K562 (cell line): ENCODE results near the gene PNCK. TPM values are rescaled to one million over a fixed set of nuclear protein-coding genes. Genes with fewer than 3 reads are reported as not detected.

Source experiments
- ATAC-seq: fragments of 200-7000 bp; cut with Tn5 transposase; 3 replicates; pipeline ENCODE4 v1.9.1; 2020; ENCODE audit warnings: moderate library complexity
- BruUV-seq: library from RNA; stranded (reverse); fragments of 400-500 nt; replicated peaks from 2 replicates; lab custom pipeline; 2021; lab: Mats Ljungman, UMichigan
- CTCF ChIA-PET: fragments of 300-600 bp; formaldehyde crosslinking; extraction: SDS; loops from one replicate; lab custom pipeline; 2021; ENCODE audit warnings: low intra/inter-chr PET ratio; lab: Yijun Ruan, JAX
- POLR2A ChIA-PET: fragments of 300-600, 350-650 bp; sonication (Branson Sonifier 250); formaldehyde crosslinking; extraction: SDS; loops from one replicate; lab custom pipeline; 2021; ENCODE audit warnings: antibody characterized with exemption, inconsistent platforms; lab: Yijun Ruan, JAX
- DNase-seq, 4 experiments: peaks; one replicate each; pipeline versions ENCODE4 v3.0.0 to v3.0.0-alpha.2; 2011 to 2018; ENCODE audit warnings: low spot score in 3 of 4, mixed read lengths in 3 of 4; ENCODE audit errors: extremely low read depth in 1 of 4
- FAIRE-seq: peaks from 2 replicates; lab custom pipeline; 2011; peaks lifted over from hg19 to GRCh38; lab: Jason Lieb, UNC
- H2AFZ ChIP-seq: 2 replicates; pipeline ENCODE4 v1.6.0; 2011; ENCODE audit warnings: low read depth, low read length, control low read depth, inconsistent platforms
- H3K27ac ChIP-seq: fragments of 200-600 bp; 3 replicates; pipeline ENCODE4 v1.8.0; 2011; ENCODE audit warnings: low read depth, mild to moderate bottlenecking, control low read depth, inconsistent platforms, low read length, moderate library complexity, mixed read lengths; ENCODE audit errors: extremely low read depth
- H3K27me3 ChIP-seq, 2 experiments: fragments of 300-600 bp in 1 of 2; 2 replicates in 1 of 2; 3 replicates in 1 of 2; pipeline versions ENCODE4 v1.6.0 to v1.8.0; 2011; ENCODE audit warnings: inconsistent platforms in 2 of 2, low read length in 2 of 2, mild to moderate bottlenecking in 1 of 2, mixed read lengths in 1 of 2, moderate library complexity in 1 of 2; ENCODE audit not compliant: control insufficient read depth in 2 of 2, insufficient read depth in 2 of 2
- H3K36me3 ChIP-seq: fragments of 300-600 bp; 3 replicates; pipeline ENCODE4 v1.8.0; 2011; ENCODE audit warnings: mild to moderate bottlenecking, low read length, inconsistent platforms; ENCODE audit not compliant: control insufficient read depth, insufficient read depth
- H3K4me1 ChIP-seq, 2 experiments: fragments of 200-600 bp in 1 of 2; replicated peaks in 1 of 2; 2 replicates in 1 of 2; 3 replicates in 1 of 2; pipeline versions ENCODE4 v1.5.1 to v1.8.0; 2011; ENCODE audit warnings: inconsistent platforms in 2 of 2, low read length in 2 of 2, mild to moderate bottlenecking in 1 of 2, mixed read lengths in 1 of 2, moderate library complexity in 1 of 2; ENCODE audit not compliant: control insufficient read depth in 2 of 2, insufficient read depth in 2 of 2
- H3K4me2 ChIP-seq: 2 replicates; pipeline ENCODE4 v1.6.1; 2011; ENCODE audit warnings: low read length, control low read depth, inconsistent platforms, mixed read lengths; ENCODE audit not compliant: insufficient read depth
- H3K4me3 ChIP-seq: fragments of 200-600 bp; sonication (generic), shearing (Covaris generic); 2 replicates; pipeline ENCODE4 v1.5.1; 2016; ENCODE audit warnings: control low read depth, inconsistent platforms
- H3K79me2 ChIP-seq: fragments of 200-600 bp; 3 replicates; pipeline ENCODE4 v1.8.0; 2011; ENCODE audit warnings: low read length, inconsistent platforms; ENCODE audit not compliant: control insufficient read depth, insufficient read depth
- H3K9ac ChIP-seq, 2 experiments: 2 replicates each; pipeline versions ENCODE4 v1.6.0 to v1.6.1; 2011; ENCODE audit warnings: low read depth in 2 of 2, low read length in 2 of 2, control low read depth in 1 of 2, inconsistent platforms in 1 of 2, mild to moderate bottlenecking in 1 of 2, mixed read lengths in 1 of 2; ENCODE audit not compliant: insufficient read depth in 1 of 2
- H3K9me1 ChIP-seq: one replicate; pipeline ENCODE4 v1.6.0; 2011; ENCODE audit warnings: inconsistent platforms, mild to moderate bottlenecking, low read length, moderate library complexity; ENCODE audit not compliant: control insufficient read depth, insufficient read depth
- H3K9me3 ChIP-seq: replicated peaks from 2 replicates; pipeline ENCODE4 v1.5.1; 2011; ENCODE audit warnings: low read depth, low read length, inconsistent platforms; ENCODE audit not compliant: control insufficient read depth, insufficient read depth
- H4K20me1 ChIP-seq: replicated peaks from 2 replicates; pipeline ENCODE4 v1.6.1; 2011; ENCODE audit warnings: low read length, inconsistent platforms, mixed read lengths; ENCODE audit not compliant: control insufficient read depth, insufficient read depth
- ASH1L ChIP-seq: fragments of 450-650 bp; IDR thresholded peaks from 2 replicates; pipeline ENCODE4 v1.6.1; 2018; ENCODE audit warnings: borderline replicate concordance, mild to moderate bottlenecking, low read depth; ENCODE audit not compliant: partially characterized antibody
- BCL6 ChIP-seq: fragments of 250-450 bp; sonication (Bioruptor Pico); IDR thresholded peaks from 2 replicates; pipeline ENCODE4 v1.4.0; 2020
- CHD2 ChIP-seq: IDR thresholded peaks from 2 replicates; pipeline ENCODE4 v1.6.1; 2011; ENCODE audit warnings: low read depth, low read length
- HCFC1 ChIP-seq: IDR thresholded peaks from 2 replicates; pipeline ENCODE4 v1.6.1; 2012; ENCODE audit warnings: low read depth, low read length, improper control_type of control experiment
- KAT7 ChIP-seq: sonication (generic); formaldehyde crosslinking; IDR thresholded peaks from 2 replicates; pipeline ENCODE4 v1.8.0; 2022; ENCODE audit warnings: missing genetic modification reagents, mild to moderate bottlenecking, borderline replicate concordance
- PCBP2 ChIP-seq: fragments of 200-400 bp; formaldehyde crosslinking; IDR thresholded peaks from 2 replicates; pipeline ENCODE4 v1.6.1; 2018; ENCODE audit warnings: low read length, low read depth, mild to moderate bottlenecking, moderate library complexity; ENCODE audit not compliant: poor library complexity, severe bottlenecking
- ZNF263 ChIP-seq: sonication (generic); formaldehyde crosslinking; IDR thresholded peaks from 2 replicates; pipeline ENCODE4 v1.8.0; 2022; ENCODE audit warnings: mild to moderate bottlenecking, missing genetic modification reagents, borderline replicate concordance
- ZNF79 ChIP-seq: fragments of 250-450 bp; sonication (Bioruptor Pico); IDR thresholded peaks from 2 replicates; pipeline ENCODE4 v1.4.0; 2020; ENCODE audit warnings: low read depth, mild to moderate bottlenecking, moderate library complexity
- WGBS: fragments of 100-300 bp; shearing (Covaris generic); methylation state at CpG from one replicate; pipeline ENCODE4 v1.1.6; 2016; ENCODE audit warnings: low coverage, mixed read lengths; ENCODE audit not compliant: insufficient coverage; ENCODE audit errors: missing lambda C conversion rate; 5-methylcytosine and 5-hydroxymethylcytosine counted together
- in situ Hi-C: fragments of 300-500 bp; cut with MboI; formaldehyde crosslinking; loops from 4 replicates; pipeline ENCODE4 v1.15.0; 2018; ENCODE audit warnings: inconsistent platforms, mixed read lengths
- intact Hi-C: fragments of 100-400 bp; cut with micrococcal nuclease; formaldehyde crosslinking; loops from 2 replicates; pipeline ENCODE4 v1.14.2; 2022
- polyA plus RNA-seq, 8 experiments: library from polyadenylated mRNA; depleted of rRNA in 4 of 8; stranded (reverse) in 5 of 8; unstranded in 3 of 8; fragments of >200 nt; fragmentation: Nextera tagmentation in 2 of 8; fragmentation: Illumina TruSeq in 1 of 8; extraction: Ambion mirVana in 2 of 8; extraction: Trizol in 1 of 8; gene quantifications; 2 replicates each; pipeline versions ENCODE4 v1.2.1 to v1.2.3, GENCODE V29; 2011 to 2014; ENCODE audit warnings: inconsistent platforms in 1 of 8, missing spikeins in 1 of 8
- total RNA-seq, 7 experiments: library from RNA; depleted of rRNA in 6 of 7; stranded (reverse); fragments of >200 nt in 6 of 7; fragmentation: Illumina TruSeq in 2 of 7; extraction: Trizol in 2 of 7; gene quantifications; 2 replicates each; pipeline versions ENCODE4 v1.2.1 to v1.2.3, GENCODE V29; 2011 to 2021; ENCODE audit warnings: low replicate concordance in 1 of 7
- TF ChIP-seq, protein P1 (sequence below), 2 experiments: fragments of 450-650 bp; IDR thresholded peaks; 2 replicates each; pipeline ENCODE4 v1.6.1; 2018; ENCODE audit warnings: mild to moderate bottlenecking in 2 of 2, low read depth in 1 of 2; ENCODE audit not compliant: partially characterized antibody in 2 of 2

Gene PNCK
- total and polyA plus RNA-seq, 9 of the 15 experiments (the other 6 are each of a cell fraction or from before 2014, with no cell fraction given), result 0.13 to 7.5 (median 1.2) TPM; not detected in 1

DNA sequence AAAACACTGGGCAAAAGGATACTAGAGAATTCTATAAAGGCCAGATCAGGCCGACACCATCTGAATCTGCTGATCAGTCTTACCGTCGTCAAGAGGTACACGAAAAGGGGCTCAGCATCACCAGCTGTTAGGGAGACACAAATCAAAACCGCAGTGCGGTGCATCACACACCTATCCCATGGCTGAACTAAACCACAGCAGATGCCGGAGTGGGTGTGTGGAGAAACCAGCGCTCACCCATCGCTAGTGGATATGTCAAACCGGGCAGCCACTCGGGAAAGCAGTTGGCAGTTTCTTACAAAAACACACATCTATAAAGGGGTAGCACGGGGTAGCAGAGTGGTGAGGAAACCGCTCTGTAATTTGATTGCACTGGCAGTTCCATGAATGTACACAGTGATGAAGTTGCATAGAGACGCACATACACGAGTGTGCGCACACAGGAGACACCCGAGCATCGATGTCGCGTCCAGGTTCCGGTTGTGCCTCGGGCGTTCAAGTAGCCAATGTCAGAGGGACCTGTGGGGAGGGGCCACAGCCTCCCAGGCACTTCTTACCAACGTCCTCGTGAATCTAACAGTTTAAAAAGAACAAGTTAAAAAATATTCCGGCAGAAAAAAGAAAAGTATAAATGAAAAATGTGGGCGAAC, 51.5 kb downstream of the PNCK start:
- Histone ChIP-seq H4K20me1 (peaks cover 7% of the 10 kb centered on the region; the same call in 1 of the 2 replicates), H3K4me2 (no peak overlapping the region), H3K9ac (no peak overlapping the region), H3K4me1 (peaks cover 0 to 12% of the 10 kb centered on the region in 2 experiments; a peak in 2 of 5 replicates), H3K9me1 (no peaks in the 10 kb centered on the region), H3K27ac (no peak overlapping the region), H3K36me3 (no peaks in the 10 kb centered on the region), H3K27me3 (peaks cover 19 to 52% of the 10 kb centered on the region in 2 experiments; a peak in 4 of 5 replicates), H3K79me2 (no peaks in the 10 kb centered on the region), H3K4me3 (no peak overlapping the region), H2AFZ (no peak overlapping the region), H3K9me3 (no peaks in the 10 kb centered on the region)
- TF ChIP-seq CHD2, result no peak
- TF ChIP-seq HCFC1, result no peak
- no peak for TF ChIP-seq KAT7
- ATAC-seq (no peak), DNase-seq (no peak), FAIRE-seq (no peak)
- BruUV-seq, result no TSS peak
- ChIA-PET CTCF (no interaction called here), POLR2A (interaction anchor here (0.6 kb wide), 1 partner anchor 16 kb away, joined by 4 read pairs; no protein-coding TSS in a partner anchor)
- WGBS, result 37% methylated on average over 27 of the region's 27 CpGs
- in situ Hi-C loops (no loop called here), intact Hi-C loops (no loop called here)

DNA sequence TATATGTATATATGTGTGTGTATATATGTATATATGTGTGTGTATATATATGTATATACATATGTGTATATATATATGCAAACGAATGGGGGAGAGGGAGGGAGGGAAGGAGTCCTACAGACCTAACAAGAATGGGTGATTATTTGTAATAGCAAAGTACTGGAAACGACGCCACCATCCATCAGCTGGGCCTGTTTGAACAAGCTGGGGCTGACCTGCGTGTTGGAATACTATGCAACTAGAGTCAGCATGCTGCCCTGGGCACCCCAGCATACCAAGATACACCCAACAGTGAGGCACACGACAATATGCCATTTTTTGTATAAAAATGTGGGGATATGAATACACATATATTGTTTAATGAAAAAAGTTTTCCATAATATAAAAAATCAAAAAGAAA, 53.0 kb downstream of the PNCK start:
- Histone ChIP-seq H4K20me1 (peaks cover 7% of the 10 kb centered on the region; the same call in 1 of the 2 replicates), H3K9me1 (no peaks in the 10 kb centered on the region), H3K4me3 (no peak overlapping the region), H3K79me2 (no peaks in the 10 kb centered on the region), H3K4me2 (no peak overlapping the region), H3K9ac (no peak overlapping the region), H3K9me3 (no peaks in the 10 kb centered on the region), H3K4me1 (peaks cover 0 to 1% of the 10 kb centered on the region in 2 experiments; a peak in 1 of 5 replicates), H2AFZ (no peak overlapping the region), H3K36me3 (no peaks in the 10 kb centered on the region), H3K27me3 (peaks cover 19 to 50% of the 10 kb centered on the region in 2 experiments; a peak in 4 of 5 replicates), H3K27ac (no peak overlapping the region)
- POLR2A ChIA-PET, result no interaction called here
- intact Hi-C loops (no loop called here), in situ Hi-C loops (no loop called here)
- ATAC-seq (no peak), FAIRE-seq (no peak), DNase-seq (no peak)
- 0% methylated on average over 5 of the region's 5 CpGs for WGBS
- no TSS peak for BruUV-seq
- CTCF ChIA-PET, result no interaction called here
- TF ChIP-seq ASH1L, result no peak
- TF ChIP-seq, protein P1, sequence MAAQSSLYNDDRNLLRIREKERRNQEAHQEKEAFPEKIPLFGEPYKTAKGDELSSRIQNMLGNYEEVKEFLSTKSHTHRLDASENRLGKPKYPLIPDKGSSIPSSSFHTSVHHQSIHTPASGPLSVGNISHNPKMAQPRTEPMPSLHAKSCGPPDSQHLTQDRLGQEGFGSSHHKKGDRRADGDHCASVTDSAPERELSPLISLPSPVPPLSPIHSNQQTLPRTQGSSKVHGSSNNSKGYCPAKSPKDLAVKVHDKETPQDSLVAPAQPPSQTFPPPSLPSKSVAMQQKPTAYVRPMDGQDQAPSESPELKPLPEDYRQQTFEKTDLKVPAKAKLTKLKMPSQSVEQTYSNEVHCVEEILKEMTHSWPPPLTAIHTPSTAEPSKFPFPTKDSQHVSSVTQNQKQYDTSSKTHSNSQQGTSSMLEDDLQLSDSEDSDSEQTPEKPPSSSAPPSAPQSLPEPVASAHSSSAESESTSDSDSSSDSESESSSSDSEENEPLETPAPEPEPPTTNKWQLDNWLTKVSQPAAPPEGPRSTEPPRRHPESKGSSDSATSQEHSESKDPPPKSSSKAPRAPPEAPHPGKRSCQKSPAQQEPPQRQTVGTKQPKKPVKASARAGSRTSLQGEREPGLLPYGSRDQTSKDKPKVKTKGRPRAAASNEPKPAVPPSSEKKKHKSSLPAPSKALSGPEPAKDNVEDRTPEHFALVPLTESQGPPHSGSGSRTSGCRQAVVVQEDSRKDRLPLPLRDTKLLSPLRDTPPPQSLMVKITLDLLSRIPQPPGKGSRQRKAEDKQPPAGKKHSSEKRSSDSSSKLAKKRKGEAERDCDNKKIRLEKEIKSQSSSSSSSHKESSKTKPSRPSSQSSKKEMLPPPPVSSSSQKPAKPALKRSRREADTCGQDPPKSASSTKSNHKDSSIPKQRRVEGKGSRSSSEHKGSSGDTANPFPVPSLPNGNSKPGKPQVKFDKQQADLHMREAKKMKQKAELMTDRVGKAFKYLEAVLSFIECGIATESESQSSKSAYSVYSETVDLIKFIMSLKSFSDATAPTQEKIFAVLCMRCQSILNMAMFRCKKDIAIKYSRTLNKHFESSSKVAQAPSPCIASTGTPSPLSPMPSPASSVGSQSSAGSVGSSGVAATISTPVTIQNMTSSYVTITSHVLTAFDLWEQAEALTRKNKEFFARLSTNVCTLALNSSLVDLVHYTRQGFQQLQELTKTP (IDR thresholded peaks at IDR 0.05; ENCODE audit: low read depth in 1 of 2, partially characterized antibody in 2 of 2), result no peak
- no peak for TF ChIP-seq ZNF79 (CRISPR knock-in tag)
- TF ChIP-seq PCBP2, result no peak
- no peak for TF ChIP-seq BCL6 (CRISPR knock-in tag)
- TF ChIP-seq ZNF263 (CRISPR knock-in tag), result no peak
